Brain microvascular endothelial cell (primary cell): ENCODE results near the gene MEIS3.
"Not testable (repeated sequence)": the region's sequence is repeated elsewhere in the genome, so short reads cannot be mapped to it uniquely, and the experiment has no call there.

Experiments
- DNase-seq: peaks from one replicate; pipeline ENCODE4 v3.0.0-alpha.2; 2020
- H3K27ac ChIP-seq: fragments of 250-450 bp; sonication (Bioruptor Pico); 2 replicates; pipeline ENCODE4 v1.5.1; 2020; ENCODE audit warnings: mild to moderate bottlenecking, moderate library complexity
- H3K27me3 ChIP-seq: fragments of 250-450 bp; sonication (Bioruptor Pico); replicated peaks from 2 replicates; pipeline ENCODE4 v1.5.1; 2020; ENCODE audit warnings: mild to moderate bottlenecking
- H3K36me3 ChIP-seq: fragments of 250-450 bp; sonication (Bioruptor Pico); replicated peaks from 2 replicates; pipeline ENCODE4 v1.5.1; 2020; ENCODE audit warnings: mild to moderate bottlenecking
- H3K4me3 ChIP-seq: 2 replicates; pipeline ENCODE4 v1.5.1; 2011; ENCODE audit warnings: low read depth, mild to moderate bottlenecking, control low read depth, low read length, moderate library complexity
- in situ Hi-C: cut with HindIII; loops from 2 replicates; pipeline ENCODE4 v1.10.0; 2017; ENCODE audit warnings: low sequenced_read_pairs, low pct_ligation_motif_present
- TF ChIP-seq, protein P1 (sequence below): IDR thresholded peaks from 2 replicates; pipeline ENCODE4 v1.5.1; 2011; ENCODE audit warnings: low read depth, mild to moderate bottlenecking, moderate library complexity, low read length, control low read depth, inconsistent platforms; ENCODE audit errors: missing control alignments

Gene MEIS3

DNA sequence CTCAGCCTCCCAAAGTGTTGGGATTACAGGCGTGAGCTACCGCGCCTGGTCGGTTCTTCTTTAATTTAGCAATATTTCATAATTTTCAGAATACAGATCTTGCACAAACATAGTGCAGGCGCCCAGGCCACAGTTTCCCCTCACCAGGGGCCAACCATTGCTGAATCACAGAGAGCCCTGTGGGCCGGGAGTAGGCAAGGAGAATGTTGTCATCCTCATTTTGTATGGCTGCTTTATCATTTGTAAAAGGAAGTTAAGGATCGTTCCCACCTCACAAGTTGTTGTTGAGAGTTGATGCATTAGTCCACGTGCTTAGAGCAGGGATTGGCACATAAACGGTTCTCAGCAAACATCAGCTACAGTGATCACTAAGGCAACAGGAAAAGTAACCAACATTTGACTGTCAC, 30.2 kb downstream of the MEIS3 start:
- no peaks in the 10 kb centered on the region for H3K27me3 ChIP-seq
- no peaks in the 10 kb centered on the region for H3K36me3 ChIP-seq
- in situ Hi-C loops, result no loop called here
- no peak overlapping the region for H3K27ac ChIP-seq
- TF ChIP-seq, protein P1, sequence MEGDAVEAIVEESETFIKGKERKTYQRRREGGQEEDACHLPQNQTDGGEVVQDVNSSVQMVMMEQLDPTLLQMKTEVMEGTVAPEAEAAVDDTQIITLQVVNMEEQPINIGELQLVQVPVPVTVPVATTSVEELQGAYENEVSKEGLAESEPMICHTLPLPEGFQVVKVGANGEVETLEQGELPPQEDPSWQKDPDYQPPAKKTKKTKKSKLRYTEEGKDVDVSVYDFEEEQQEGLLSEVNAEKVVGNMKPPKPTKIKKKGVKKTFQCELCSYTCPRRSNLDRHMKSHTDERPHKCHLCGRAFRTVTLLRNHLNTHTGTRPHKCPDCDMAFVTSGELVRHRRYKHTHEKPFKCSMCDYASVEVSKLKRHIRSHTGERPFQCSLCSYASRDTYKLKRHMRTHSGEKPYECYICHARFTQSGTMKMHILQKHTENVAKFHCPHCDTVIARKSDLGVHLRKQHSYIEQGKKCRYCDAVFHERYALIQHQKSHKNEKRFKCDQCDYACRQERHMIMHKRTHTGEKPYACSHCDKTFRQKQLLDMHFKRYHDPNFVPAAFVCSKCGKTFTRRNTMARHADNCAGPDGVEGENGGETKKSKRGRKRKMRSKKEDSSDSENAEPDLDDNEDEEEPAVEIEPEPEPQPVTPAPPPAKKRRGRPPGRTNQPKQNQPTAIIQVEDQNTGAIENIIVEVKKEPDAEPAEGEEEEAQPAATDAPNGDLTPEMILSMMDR, result no peak
- no peak for DNase-seq
- no peak overlapping the region for H3K4me3 ChIP-seq

DNA sequence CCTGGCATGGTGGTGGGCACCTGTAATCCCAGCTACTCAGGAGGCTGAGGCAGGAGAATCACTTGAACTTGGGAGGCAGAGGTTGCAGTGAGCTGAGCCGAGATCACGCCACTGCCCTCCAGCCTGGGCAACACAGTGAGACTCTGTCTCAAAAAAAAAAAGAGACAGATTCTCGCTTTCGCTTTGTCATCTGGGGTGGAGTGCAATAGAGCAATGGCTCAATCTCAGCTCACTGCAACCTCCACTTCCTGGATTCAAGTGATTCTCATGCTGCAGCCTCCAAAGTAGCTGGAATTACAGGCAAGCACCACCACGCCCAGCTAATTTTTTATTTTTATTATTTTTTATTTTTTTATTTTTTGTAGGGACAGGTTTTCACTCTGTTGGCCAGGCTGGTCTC, 30.6 kb downstream of the MEIS3 start:
- H3K27me3 ChIP-seq, in situ Hi-C loops, H3K36me3 ChIP-seq, H3K27ac ChIP-seq, DNase-seq, H3K4me3 ChIP-seq: not testable (repeated sequence)

DNA sequence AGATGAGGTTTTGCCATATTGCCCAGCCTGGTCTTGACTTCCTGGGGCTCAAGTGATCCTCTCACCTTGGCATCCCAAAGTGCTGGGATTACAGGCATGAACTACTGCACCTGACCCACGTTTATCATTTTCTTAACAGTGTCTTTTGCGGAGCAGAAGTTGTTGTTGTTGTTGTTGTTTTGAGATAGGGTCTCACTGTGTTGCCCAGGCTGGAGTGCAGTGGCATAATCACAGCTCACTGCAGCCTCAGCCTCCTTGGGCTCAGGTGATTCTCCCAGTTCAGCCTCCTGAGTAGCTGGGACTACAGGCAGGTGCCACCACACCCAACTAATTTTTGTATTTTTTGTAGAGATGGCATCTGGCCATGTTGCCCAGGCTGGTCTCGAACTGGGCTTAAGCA, 31.7 kb downstream of the MEIS3 start:
- in situ Hi-C loops, DNase-seq, H3K27me3 ChIP-seq, H3K4me3 ChIP-seq, H3K36me3 ChIP-seq, H3K27ac ChIP-seq: not testable (repeated sequence)

DNA sequence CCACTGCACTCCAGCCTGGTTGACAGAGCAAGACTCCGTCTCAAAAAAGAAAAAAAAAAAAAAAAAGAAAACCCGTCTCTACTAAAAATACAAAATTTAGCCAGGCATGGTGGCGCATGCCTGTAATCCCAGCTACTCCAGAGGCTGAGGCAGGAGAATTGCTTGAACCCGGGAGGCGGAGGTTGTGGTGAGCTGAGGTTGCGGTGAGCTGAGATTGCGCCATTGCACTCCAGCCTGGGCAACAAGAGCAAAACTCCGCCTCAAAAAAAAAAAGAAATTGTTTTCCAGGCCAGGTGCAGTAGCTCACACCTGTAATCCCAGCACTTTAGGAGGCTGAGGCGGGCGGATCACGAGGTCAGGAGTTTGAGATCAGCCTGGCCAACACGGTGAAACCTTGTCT, 32.7 kb downstream of the MEIS3 start:
- in situ Hi-C loops, H3K27me3 ChIP-seq, H3K27ac ChIP-seq: not testable (repeated sequence)

DNA sequence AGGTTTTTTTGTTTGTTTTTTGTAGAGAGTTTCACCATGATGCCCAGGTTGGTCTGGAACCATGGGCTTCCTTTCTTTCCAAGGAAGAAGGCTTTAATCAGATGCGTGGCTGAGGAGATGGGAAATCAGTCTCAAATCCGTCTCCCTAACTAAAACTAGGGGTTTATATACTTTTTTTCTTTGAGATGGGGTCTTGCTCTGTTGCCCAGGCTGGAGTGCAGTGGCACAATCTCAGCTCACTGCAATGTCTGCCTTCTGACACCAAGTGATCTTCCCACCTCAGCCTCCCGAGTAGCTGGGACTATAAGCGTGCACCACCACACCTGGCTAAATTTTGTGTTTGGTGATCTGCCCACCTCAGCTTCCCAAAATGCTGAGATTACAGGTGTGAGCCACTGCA, 34.8 kb downstream of the MEIS3 start:
- H3K27me3 ChIP-seq, H3K4me3 ChIP-seq, DNase-seq, H3K27ac ChIP-seq, in situ Hi-C loops: not testable (repeated sequence)
- H3K36me3 ChIP-seq, result peaks cover 21% of the 10 kb centered on the region

More for the DNA sequence above, 32.7 kb downstream of the MEIS3 start:
- H3K4me3 ChIP-seq, H3K36me3 ChIP-seq, DNase-seq: not testable (repeated sequence)

DNA sequence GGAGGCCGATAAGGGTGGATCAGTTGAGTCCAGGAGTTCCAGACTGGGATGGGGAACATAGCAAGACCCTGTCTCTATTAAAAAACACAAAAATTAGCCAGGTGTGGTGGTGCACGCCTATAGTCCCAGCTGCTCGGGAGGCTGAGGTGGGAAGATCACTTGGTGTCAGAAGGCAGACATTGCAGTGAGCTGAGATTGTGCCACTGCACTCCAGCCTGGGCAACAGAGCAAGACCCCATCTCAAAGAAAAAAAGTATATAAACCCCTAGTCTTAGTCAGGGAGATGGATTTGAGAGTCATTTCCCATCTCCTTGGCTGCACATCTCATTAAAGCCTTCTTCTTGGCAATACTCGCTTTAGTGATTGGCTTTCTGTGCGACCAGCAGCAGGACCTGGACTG, 35.4 kb downstream of the MEIS3 start:
- DNase-seq, in situ Hi-C loops, H3K4me3 ChIP-seq, H3K27me3 ChIP-seq, H3K27ac ChIP-seq: not testable (repeated sequence)
- H3K36me3 ChIP-seq, result peaks cover 26% of the 10 kb centered on the region

DNA sequence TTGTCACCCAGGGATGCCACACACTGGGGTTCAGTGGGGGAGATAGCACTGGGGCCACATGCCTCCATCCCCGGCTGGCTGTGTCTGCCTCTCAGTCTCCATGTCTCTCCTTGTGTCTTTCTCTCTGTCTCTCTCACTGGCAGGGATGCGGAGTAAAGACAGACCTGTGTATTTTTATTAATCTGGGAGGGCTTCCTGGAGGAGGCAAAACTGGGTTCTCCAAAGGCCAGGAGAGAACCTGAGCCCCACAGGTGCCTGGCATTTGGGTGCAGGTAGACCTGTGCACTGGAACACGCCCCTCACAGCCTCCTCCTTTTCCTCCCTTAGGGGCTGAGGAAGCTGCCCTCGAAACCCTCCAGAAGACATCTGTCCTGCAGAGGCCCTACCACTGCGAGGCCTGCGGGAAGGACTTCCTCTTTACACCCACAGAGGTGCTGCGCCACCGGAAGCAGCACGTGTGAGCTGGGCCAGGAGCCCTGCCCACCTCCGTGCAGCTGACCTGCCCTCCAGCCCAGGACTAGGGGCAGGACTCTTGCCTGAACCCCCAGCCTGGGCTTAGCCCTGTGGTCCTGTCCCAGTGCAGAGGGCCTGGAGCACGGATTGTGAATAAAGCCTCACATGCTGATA, 37.6 kb downstream of the MEIS3 start:
- H3K27me3 ChIP-seq, result no peaks in the 10 kb centered on the region
- peaks cover 38% of the 10 kb centered on the region for H3K36me3 ChIP-seq
- no peak overlapping the region for H3K27ac ChIP-seq
- TF ChIP-seq, protein P1, result no peak
- in situ Hi-C loops, result no loop called here
- H3K4me3 ChIP-seq, result no peak overlapping the region
- no peak for DNase-seq

DNA sequence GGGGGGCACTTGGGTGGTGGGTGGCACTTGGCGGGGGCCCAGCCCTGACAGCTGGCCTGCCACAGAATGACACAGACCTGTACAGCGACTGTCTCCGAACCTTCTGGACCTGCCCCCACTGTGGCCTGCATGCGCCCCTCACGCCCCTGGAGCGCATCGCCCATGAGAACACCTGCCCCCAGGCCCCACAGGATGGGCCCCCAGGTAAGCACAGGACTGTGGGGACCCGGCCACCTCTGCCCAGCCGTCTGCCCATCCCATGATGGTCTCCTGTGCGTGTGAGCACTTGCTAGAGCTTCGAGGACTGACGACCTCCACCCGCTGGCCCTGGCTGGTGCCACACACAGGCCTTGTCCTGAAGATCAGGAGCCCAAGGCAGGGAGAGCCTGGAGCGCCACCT, 38.2 kb downstream of the MEIS3 start:
- in situ Hi-C loops, result no loop called here
- TF ChIP-seq, protein P1, result no peak
- H3K27ac ChIP-seq, result no peak overlapping the region
- H3K4me3 ChIP-seq, result no peak overlapping the region
- H3K27me3 ChIP-seq, result no peaks in the 10 kb centered on the region
- no peak for DNase-seq
- peaks cover 44% of the 10 kb centered on the region for H3K36me3 ChIP-seq
